ENCODE data around the gene EPHB2.

GRCh38 chr1:22761101-22761500 lies 50.5 kb downstream of the EPHB2 start:
- TF ChIP-seq CTCF (IDR thresholded peaks at IDR 0.05) (no peak), POLR2AphosphoS5 (IDR thresholded peaks at IDR 0.05; ENCODE audit: insufficient read depth in 1 of 2, low read depth in 1 of 2) (no peak)

Measured in vagina (tissue), 2 donors.